ENCODE measurements around the gene CFAP74.

CFAP74 gene

DNA sequence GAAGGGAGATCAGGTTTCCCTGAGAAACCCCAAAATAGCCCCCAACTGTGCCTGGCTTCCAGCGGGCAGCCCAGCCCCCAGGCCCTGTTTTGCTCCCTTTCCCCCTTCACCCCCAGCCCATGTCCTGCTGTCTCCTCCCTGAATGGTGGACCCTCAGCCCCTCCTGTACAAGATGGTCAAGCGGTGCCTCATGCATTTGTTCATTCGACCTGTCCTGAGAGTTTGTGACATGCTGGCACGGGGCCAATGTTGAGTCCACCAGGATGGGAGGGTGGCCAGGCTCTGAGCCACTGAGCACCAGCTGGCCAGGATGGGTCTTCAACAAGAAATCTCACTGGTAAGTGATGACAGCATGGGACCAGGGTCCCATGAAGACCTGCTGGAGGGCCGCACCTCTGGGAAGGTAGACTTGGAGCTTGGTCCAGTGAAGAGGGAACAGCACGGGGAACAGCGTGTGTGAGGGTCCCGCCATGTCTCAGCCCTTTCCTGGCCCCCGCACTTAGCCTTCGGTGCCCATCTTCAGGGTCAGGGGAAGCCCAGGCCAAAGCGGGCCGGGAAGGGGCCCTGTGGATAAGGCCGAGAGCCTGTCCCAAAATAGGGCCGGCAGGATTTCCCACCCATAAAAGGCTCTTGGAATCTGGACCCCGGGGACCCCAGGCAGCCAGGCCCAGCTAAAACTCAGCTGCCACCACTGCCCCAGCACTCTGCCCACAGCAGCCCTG lies 88.5 kb downstream of the CFAP74 start, which contains the start of gene CALML6:
TSS of gene CALML6 (plus strand) at position 290 of the 722 bp plus-strand sequence. CDS start at position 311, 21 bp downstream.
- no peaks in the 10 kb centered on the region for H3K4me1 ChIP-seq (ENCODE audit: insufficient read depth, low read length, poor library complexity, severe bottlenecking)
- no peaks in the 10 kb centered on the region for H4K20me1 ChIP-seq (ENCODE audit: insufficient read depth, low read length, poor library complexity, severe bottlenecking)
- no peak within 1 kb of the TSS for H3K4me2 ChIP-seq (ENCODE audit: low read depth, low read length, poor library complexity, severe bottlenecking)
- no peaks in the 10 kb centered on the region for H3K9me3 ChIP-seq (ENCODE audit: insufficient read depth, low read depth, low read length)
- no peak within 1 kb of the TSS for H2AFZ ChIP-seq (ENCODE audit: low read length)
- TF ChIP-seq EZH2phosphoT487 (IDR thresholded peaks at IDR 0.05; ENCODE audit: borderline replicate concordance): no peak
- TF ChIP-seq, protein P1, sequence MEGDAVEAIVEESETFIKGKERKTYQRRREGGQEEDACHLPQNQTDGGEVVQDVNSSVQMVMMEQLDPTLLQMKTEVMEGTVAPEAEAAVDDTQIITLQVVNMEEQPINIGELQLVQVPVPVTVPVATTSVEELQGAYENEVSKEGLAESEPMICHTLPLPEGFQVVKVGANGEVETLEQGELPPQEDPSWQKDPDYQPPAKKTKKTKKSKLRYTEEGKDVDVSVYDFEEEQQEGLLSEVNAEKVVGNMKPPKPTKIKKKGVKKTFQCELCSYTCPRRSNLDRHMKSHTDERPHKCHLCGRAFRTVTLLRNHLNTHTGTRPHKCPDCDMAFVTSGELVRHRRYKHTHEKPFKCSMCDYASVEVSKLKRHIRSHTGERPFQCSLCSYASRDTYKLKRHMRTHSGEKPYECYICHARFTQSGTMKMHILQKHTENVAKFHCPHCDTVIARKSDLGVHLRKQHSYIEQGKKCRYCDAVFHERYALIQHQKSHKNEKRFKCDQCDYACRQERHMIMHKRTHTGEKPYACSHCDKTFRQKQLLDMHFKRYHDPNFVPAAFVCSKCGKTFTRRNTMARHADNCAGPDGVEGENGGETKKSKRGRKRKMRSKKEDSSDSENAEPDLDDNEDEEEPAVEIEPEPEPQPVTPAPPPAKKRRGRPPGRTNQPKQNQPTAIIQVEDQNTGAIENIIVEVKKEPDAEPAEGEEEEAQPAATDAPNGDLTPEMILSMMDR (conservative IDR thresholded peaks at IDR 0.05; ENCODE audit: low read length): no peak
- no peaks in the 10 kb centered on the region for H3K9me2 ChIP-seq (replicated peaks; ENCODE audit: low read depth, low read length)
- H3K36me3 ChIP-seq (ENCODE audit: insufficient read depth, low read length): no peaks in the 10 kb centered on the region
- no peaks in the 10 kb centered on the region for H3K27me3 ChIP-seq (ENCODE audit: insufficient read depth, low read length, poor library complexity, severe bottlenecking)
- no peaks in the 10 kb centered on the region for H3F3A ChIP-seq (ENCODE audit: low read depth)
- no peak within 1 kb of the TSS for H3K9ac ChIP-seq (ENCODE audit: low read depth, low read length, poor library complexity, severe bottlenecking)
- no peaks in the 10 kb centered on the region for H3K79me2 ChIP-seq (ENCODE audit: insufficient read depth, low read length)
- H3K4me3 ChIP-seq (ENCODE audit: low read length, poor library complexity, severe bottlenecking): no peak within 1 kb of the TSS

DNA sequence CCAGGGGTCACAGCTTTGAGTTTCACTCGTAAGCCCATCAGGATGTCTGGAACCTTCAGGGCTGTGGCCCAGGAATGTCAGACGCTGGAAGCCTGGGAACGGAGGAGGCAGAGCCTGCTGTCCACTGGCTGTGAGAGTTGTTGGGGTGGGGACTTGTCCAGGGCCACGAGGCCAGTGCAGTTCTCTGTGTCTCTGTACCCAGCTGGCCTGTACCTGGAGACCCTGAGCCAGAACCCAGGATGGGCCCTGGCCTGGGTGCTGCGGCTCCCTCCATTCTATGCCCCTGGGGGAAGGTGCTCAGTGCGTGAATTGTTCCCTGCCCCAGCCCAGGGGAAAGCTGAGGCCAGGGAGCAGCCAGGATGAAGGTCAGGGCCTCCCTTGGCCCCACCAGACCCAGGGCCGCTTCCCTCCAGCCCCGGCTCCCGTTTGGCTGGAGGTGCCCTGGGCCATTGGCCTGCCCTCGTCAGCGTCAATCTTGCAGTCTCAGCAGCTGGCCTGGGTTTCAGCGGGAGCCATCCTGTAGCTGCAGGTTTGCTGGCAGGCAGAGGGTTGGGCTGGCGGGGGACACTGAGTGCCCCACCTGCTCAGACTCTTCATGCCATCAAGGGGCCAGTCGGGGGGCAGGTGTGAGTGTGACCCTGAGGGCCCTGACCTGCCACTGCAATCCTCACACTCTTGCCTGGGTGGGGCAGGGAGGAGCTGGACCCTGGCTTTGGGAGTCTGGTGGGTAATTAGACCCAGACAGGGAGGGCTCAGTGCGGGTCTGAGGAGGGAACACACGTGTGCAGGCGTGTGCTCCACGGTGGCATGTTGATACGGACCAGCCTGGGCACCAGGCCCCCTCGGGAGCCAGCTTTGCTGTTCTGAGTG lies 89.2 kb downstream of the CFAP74 start:
- Histone ChIP-seq H3K9me3 (ENCODE audit: insufficient read depth, low read depth, low read length) (no peaks in the 10 kb centered on the region), H3K9ac (ENCODE audit: low read depth, low read length, poor library complexity, severe bottlenecking) (no peak overlapping the region), H3K4me3 (ENCODE audit: low read length, poor library complexity, severe bottlenecking) (no peak overlapping the region)

DNA sequence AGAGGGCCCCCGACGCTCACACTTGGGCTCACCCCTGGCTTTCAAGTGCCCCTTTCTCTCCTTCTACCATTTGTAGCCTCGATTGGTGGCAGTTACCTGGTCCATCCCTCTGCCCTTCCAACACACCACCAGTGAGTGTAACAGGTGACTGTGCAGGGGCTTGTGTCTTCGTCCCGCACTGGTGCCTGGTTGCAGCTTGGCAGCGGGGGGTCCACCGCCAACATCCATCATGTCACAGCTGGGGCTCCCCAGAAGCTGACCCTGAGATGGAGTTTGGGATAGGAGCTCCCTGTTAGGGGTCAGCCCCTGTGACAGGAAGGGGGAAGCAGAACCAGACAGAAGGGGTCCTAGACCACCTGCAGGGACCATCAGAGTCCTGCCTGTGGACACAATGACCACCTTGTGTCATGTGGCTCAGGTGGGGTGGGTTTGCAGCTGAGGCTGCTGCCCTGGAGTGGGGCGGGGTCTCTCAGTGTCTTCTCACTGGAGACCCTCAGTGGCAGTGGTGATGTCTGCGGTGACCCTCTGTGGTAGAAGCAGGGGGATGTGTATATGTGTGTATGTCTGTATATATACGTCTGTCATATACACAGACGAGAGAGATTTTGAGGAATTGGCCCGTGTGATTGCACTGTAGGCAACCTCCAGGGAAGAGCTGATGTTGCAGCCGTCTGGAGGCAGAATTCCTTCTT lies 92.1 kb downstream of the CFAP74 start:
- H3K9ac ChIP-seq (ENCODE audit: low read depth, low read length, poor library complexity, severe bottlenecking): no peak overlapping the region
- no peaks in the 10 kb centered on the region for H4K20me1 ChIP-seq (ENCODE audit: insufficient read depth, low read length, poor library complexity, severe bottlenecking)
- H3K9me2 ChIP-seq (replicated peaks; ENCODE audit: low read depth, low read length): no peaks in the 10 kb centered on the region
- H2AFZ ChIP-seq (ENCODE audit: low read length): no peak overlapping the region
- no peaks in the 10 kb centered on the region for H3K9me3 ChIP-seq (ENCODE audit: insufficient read depth, low read depth, low read length)
- peaks cover 5% of the 10 kb centered on the region for H3K4me1 ChIP-seq (ENCODE audit: insufficient read depth, low read length, poor library complexity, severe bottlenecking)
- H3K79me2 ChIP-seq (ENCODE audit: insufficient read depth, low read length): no peaks in the 10 kb centered on the region
- H3K27me3 ChIP-seq (ENCODE audit: insufficient read depth, low read length, poor library complexity, severe bottlenecking): no peaks in the 10 kb centered on the region
- no peaks in the 10 kb centered on the region for H3F3A ChIP-seq (ENCODE audit: low read depth)
- TF ChIP-seq, protein P1 (conservative IDR thresholded peaks at IDR 0.05; ENCODE audit: low read length): no peak
- no peak overlapping the region for H3K4me3 ChIP-seq (ENCODE audit: low read length, poor library complexity, severe bottlenecking)
- H3K36me3 ChIP-seq (ENCODE audit: insufficient read depth, low read length): no peaks in the 10 kb centered on the region
- H3K4me2 ChIP-seq (ENCODE audit: low read depth, low read length, poor library complexity, severe bottlenecking): no peak overlapping the region

More for the DNA sequence above, 89.2 kb downstream of the CFAP74 start:
- TF ChIP-seq EZH2phosphoT487 (IDR thresholded peaks at IDR 0.05; ENCODE audit: borderline replicate concordance): no peak
- TF ChIP-seq, protein P1 (conservative IDR thresholded peaks at IDR 0.05; ENCODE audit: low read length): no peak
- Histone ChIP-seq H2AFZ (ENCODE audit: low read length) (no peak overlapping the region), H3K27me3 (ENCODE audit: insufficient read depth, low read length, poor library complexity, severe bottlenecking) (no peaks in the 10 kb centered on the region), H3K4me2 (ENCODE audit: low read depth, low read length, poor library complexity, severe bottlenecking) (no peak overlapping the region), H3K36me3 (ENCODE audit: insufficient read depth, low read length) (no peaks in the 10 kb centered on the region), H3K79me2 (ENCODE audit: insufficient read depth, low read length) (no peaks in the 10 kb centered on the region), H3K9me2 (replicated peaks; ENCODE audit: low read depth, low read length) (no peaks in the 10 kb centered on the region), H4K20me1 (ENCODE audit: insufficient read depth, low read length, poor library complexity, severe bottlenecking) (no peaks in the 10 kb centered on the region), H3F3A (ENCODE audit: low read depth) (no peaks in the 10 kb centered on the region), H3K4me1 (ENCODE audit: insufficient read depth, low read length, poor library complexity, severe bottlenecking) (no peaks in the 10 kb centered on the region)
